ENCODE measurements around the gene MED29.

DNA sequence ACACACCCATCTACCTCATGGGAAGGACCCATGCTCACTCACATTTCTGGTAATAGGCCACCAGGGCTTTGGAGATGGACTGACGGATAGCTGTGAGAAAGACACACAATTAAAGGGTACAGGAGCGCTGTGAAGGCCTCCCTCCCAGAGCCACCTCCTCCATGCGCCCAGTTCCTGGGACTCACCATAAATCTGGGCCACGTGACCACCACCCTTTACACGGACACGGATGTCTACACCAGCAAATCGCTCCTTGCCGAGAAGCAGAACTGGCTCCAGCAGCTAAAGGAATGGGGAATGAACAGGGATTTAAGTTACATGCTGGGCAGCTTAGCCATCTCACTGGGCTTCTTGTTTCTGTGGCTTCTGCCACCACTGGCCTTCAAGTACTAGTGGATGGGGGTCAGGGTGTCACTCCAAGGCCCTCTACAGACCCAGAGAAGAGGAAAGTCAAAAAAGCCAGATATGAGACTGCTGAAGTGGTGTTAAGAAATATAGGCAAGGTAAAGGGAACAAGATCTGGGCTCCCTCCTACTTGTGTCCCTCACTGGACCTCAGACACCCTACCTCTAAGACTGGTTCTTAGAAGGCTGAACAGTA lies 42.4 kb downstream of the MED29 start:
- no peak for TF ChIP-seq POLR2AphosphoS5 (IDR thresholded peaks at IDR 0.05; ENCODE audit: insufficient read depth in 1 of 2, low read depth in 1 of 2)
- TF ChIP-seq, protein P1, sequence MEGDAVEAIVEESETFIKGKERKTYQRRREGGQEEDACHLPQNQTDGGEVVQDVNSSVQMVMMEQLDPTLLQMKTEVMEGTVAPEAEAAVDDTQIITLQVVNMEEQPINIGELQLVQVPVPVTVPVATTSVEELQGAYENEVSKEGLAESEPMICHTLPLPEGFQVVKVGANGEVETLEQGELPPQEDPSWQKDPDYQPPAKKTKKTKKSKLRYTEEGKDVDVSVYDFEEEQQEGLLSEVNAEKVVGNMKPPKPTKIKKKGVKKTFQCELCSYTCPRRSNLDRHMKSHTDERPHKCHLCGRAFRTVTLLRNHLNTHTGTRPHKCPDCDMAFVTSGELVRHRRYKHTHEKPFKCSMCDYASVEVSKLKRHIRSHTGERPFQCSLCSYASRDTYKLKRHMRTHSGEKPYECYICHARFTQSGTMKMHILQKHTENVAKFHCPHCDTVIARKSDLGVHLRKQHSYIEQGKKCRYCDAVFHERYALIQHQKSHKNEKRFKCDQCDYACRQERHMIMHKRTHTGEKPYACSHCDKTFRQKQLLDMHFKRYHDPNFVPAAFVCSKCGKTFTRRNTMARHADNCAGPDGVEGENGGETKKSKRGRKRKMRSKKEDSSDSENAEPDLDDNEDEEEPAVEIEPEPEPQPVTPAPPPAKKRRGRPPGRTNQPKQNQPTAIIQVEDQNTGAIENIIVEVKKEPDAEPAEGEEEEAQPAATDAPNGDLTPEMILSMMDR (IDR thresholded peaks at IDR 0.05) = no peak
